Fibroblast of skin of scalp (primary cell): Measurements from ENCODE around the gene SNAPC4.
"Not testable (repeated sequence)": the region's sequence is repeated elsewhere in the genome, so short reads cannot be mapped to it uniquely, and the experiment has no call there.

ENCODE experiments used
- DNase-seq: peaks from one replicate; pipeline ENCODE4 v3.0.0-alpha.2; 2013

The SNAPC4 gene

GRCh38 chr9:136353088-136353487, 46.9 kb downstream of the SNAPC4 start:
- DNase-seq = no peak

- DNase-seq = no peak
Measured at GRCh38 chr9:136352682-136353081, 47.3 kb downstream of the SNAPC4 start.

- not testable (repeated sequence) for DNase-seq
Measured at GRCh38 chr9:136351868-136352267, 48.1 kb downstream of the SNAPC4 start.

GRCh38 chr9:136351252-136351800, 48.6 kb downstream of the SNAPC4 start:
- no peak for DNase-seq
